CD4-positive, alpha-beta T cell treated with Interferon gamma for 1 hour (primary cell): ENCODE measurements around the gene SBF2.
A peak's percentile ranks its signal among the peaks of the same experiment; 100 is the strongest.

ENCODE experiments used
- DNase-seq: peaks from one replicate; pipeline ENCODE4 v3.0.0-alpha.2; 2020

Gene SBF2

DNA sequence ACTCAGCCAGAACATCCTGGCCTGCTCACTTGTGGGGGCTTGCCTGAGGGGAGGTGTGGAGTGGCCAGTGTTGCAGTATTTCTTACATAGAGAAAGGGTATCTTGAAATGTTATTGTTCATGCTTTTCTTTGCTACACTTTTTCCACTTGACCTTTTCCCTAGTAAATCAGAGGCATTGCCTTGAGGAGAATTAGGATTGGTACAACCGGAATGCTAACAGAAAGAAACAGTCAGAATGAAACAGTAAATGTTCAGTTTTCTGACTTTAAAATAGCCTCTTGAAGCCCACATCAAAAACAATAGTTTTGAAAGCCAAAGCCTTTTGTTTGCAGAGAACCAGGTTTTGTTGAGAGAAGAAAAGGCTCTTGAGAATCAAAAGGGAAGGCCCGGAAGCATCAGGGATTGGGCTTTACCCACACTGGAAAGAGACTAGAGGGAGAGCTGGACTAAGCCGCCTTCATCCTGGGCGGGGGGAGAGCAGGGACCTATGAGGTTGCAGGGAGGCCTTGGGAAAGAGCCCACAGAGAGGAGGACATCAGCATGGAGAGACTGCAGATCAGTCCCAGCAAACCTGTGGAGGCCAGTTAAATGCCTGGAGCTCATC, 23.2 kb upstream of the SBF2 start:
- no peak for DNase-seq

DNA sequence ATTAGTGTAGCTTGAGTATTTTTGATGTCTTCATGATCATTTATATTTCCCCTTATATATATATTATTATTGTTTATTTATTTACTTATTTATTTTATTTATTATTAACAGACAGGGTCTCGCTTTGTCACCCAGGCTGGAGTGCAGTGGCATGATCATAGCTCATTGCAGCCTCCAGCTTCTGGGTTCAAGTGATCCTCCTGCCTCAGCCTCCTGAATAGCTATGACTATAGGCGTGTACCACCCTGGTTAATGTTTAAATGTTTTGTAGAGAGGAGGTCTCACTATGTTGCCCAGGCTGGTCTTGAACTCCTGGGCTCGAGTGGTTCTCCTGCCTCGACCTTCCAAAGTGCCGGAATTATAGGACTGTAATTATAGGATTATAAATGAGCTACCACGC, 21.1 kb upstream of the SBF2 start:
- no peak for DNase-seq

DNA sequence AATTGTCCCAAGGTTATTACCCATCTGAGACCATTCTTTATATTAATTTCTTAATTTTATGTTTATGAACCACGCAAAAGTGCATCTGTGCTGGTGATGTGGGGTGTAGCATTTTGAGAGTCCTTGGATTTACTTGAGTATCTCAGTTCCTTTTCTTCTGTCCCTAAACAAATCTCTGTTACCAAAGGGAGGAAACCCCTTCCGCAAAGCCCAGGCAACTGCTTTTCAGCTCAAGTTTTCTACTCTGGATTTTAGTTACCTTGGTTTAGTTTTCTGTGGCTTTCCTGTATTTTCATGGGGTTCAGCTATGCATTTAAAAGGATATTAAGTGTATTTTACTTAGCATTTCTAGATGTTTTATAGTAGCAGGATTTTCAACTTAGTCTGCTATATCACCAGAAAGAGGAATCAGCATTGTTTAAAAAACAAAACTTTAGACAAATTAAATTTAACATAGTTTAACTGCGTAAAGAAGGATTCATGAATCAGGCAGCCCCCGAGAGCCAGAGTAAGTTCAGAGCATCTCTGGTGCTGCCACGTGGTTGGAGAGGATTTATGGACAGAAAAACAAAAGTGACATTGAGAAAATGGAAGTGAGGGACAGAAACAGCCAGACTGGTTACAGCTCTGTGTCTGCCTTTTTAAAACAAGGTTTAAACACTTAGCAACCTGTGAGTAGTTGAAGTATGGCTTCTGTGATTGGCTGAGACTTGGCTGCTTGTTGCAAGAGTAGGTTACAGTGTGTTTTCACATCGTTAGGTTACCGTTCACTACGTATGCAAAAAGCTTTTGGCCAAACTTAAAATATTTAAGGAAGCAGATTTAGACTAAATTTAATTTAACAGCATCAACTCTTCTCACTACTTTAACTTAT, 20.4 kb upstream of the SBF2 start:
- DNase-seq = peak; percentile 25

DNA sequence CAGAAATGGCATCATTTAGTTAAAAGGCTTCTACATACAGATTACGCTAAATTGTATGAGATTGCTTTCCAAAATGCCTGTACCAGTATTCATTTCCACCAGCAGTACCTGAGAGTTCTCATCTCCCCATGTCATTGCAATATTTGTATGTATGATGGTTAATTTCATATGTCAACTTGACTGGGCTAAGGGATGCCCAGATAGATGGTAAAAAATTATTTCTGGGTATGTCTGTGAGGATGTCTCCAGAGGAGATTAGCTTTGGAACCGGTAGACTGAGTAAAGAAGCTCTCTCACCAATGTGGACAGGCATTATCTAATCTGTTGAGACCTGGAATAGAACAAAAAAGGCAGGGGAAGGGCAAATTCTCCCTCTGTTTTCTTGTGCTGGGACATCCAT, 17.8 kb upstream of the SBF2 start:
- DNase-seq = no peak

DNA sequence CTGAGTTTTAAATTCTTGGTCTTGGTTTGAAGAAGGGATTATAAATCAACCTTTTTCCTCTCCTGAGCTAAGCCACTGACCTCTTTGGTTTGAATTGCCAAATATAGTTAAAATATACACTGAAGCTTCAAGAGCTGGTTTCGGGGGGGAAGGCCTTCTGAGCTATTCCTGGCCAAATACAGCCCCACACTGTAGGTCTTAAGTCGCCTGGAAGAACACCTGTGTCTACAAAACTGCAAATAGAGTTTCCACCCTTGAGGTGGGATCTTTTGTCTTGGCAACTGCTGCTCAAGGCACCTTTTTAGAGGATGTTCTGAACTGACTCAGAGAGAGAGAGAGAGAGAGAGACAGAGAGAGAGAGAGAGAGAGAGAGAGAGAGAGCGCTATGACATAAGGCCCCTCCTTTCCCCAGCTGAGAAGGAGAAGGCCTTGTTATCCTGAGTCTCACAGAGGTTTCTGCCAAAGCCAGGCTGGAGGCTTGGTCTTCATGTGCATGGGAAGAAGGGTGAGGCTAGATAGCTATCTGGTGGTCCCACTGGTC, 16.4 kb upstream of the SBF2 start:
- no peak for DNase-seq

DNA sequence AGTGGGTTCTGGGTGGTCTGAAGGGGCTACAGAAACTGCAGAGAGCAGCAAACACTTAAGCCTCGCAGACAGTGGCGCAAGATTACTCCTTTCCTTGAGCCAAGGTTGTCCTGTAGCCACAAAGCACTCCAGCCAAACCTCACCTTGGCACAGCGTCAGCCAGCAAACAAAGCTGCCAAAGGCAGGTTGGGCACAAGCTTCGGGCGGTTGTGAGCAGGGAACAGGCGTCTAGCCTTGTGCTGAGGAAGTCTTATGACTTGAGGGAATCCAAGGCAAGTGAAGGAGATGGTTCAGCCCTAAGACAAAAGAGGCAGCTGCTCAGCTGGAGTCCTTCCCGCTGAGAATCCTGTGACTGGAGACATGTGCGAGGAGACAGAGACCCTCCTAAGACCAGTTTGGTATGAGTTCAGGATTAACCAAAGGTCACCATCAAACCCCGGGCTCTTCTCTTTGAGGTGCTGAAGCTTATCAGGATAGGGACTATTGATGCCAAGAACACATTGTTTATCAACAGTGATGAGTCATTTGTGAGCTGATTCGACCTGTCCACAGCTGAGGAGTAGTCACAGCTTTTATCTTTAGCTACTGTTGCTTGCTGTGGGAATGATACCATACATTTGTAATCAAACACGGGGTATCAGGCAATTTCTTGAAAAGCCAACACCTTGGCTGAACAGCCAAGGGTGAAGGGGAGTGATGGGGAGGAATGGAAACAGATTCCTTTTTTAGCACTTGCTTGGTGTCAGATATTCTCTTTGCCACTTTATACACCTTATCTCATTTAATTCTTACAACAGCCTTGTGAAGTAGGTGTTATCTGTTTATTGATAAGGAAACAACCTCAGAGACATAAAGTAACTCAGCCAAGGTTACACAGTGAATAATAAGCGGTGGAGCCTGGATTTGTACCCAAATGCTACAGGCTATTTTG, 15.4 kb upstream of the SBF2 start:
- no peak for DNase-seq

DNA sequence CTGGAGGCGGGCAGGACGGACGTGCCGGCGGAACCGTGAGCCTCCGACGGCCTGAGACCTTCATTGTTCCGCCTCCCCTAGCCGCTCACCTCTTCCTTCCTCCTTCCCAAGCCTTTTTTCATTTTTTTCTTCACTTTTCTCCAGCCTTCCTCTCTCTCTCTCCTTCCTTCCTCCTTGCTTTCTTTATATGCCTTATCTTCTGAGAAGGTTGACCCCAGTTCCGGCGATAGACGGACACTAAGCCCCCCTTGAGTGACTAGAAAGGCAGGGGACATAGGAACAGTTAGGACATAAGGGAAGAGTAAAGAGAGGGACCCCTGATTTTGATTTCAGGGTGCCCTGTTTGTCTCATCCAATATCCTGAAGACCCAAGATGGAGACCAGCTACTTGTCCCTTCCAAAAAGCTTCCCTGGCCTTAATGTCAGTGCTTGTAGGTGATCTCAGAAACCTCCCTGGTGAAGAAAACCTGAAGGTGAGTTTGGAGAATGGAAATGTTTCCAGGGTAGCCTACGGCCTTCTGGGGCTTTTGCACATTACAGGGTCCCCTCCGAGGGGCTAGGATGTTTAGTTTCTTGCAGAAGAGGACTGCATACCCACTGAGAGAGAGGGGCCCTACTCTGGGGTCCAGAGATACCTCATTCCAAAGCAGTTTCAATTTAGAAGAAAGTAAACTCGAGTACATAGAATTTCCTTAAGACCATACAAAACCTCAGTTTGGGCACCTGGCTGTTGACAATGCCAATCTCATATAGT, 14.4 kb upstream of the SBF2 start:
- no peak for DNase-seq

DNA sequence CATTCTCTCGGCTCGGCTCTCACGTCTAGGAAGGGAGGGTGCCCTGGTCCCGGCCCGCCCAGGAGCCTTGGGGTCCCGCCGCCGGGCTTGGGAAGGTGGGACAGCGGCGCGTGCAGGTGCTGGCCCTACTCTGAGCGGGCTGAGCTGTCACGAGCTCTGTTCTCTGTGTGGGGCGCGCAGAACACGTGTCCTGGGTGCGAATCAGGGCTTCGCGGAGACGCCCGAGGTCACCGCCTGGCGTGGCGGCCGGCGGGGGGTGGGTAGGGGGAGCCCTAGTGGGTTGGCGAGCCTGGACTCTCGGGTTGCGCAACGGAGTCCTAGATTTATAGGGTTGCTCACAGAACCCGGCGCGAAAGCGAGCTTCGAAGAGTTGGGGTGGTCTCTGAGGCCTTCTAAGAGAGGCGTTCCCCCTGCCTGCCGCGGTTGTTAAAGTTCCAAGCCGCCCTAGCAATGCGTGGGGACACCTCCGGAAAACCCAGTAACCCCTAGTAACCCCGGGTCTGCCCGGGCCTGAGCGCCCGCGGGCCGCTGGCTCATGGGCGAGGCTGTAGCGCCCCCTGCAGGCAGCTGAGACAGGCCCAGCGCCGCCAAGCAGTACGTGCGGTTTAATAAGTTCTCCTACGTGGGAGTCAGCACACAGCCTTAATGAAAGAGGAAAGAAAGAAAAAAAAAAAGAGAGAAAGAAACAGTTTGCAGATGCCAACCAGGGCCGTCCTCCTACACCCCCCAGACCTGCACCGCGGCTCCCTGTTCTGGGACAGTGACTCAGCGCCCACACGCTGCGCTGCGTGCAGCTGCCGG, 13.6 kb upstream of the SBF2 start:
- peak; percentile 82 for DNase-seq

DNA sequence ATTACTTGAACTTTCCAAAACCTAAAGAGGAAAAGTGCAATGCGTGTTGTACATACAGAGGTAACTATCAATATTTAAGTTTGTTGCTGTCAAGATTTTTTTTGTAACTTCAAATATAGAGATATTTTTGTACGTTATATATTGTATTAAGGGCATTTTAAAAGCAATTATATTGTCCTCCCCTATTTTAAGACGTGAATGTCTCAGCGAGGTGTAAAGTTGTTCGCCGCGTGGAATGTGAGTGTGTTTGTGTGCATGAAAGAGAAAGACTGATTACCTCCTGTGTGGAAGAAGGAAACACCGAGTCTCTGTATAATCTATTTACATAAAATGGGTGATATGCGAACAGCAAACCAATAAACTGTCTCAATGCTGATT, 13.0 kb upstream of the SBF2 start:
- no peak for DNase-seq

DNA sequence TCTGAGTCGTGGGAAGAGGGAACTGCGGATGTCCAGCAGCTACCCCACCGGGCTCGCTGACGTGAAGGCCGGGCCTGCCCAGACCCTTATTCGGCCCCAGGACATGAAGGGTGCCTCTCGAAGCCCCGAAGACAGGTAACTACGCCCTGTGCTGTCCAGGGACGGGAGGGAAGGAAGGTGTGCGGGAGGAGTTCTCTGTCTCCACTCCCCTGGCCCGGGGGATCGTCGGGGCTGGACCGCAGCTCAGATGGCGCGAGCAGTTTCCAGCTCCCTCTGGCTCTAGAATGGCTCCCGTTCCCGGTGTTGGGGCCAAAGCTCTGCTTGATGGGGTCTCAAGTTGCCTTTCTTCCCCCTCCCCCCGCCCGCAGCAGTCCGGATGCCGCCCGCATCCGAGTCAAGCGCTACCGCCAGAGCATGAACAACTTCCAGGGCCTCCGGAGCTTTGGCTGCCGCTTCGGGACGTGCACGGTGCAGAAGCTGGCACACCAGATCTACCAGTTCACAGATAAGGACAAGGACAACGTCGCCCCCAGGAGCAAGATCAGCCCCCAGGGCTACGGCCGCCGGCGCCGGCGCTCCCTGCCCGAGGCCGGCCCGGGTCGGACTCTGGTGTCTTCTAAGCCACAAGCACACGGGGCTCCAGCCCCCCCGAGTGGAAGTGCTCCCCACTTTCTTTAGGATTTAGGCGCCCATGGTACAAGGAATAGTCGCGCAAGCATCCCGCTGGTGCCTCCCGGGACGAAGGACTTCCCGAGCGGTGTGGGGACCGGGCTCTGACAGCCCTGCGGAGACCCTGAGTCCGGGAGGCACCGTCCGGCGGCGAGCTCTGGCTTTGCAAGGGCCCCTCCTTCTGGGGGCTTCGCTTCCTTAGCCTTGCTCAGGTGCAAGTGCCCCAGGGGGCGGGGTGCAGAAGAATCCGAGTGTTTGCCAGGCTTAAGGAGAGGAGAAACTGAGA, 12.2 kb upstream of the SBF2 start:
- no peak for DNase-seq

DNA sequence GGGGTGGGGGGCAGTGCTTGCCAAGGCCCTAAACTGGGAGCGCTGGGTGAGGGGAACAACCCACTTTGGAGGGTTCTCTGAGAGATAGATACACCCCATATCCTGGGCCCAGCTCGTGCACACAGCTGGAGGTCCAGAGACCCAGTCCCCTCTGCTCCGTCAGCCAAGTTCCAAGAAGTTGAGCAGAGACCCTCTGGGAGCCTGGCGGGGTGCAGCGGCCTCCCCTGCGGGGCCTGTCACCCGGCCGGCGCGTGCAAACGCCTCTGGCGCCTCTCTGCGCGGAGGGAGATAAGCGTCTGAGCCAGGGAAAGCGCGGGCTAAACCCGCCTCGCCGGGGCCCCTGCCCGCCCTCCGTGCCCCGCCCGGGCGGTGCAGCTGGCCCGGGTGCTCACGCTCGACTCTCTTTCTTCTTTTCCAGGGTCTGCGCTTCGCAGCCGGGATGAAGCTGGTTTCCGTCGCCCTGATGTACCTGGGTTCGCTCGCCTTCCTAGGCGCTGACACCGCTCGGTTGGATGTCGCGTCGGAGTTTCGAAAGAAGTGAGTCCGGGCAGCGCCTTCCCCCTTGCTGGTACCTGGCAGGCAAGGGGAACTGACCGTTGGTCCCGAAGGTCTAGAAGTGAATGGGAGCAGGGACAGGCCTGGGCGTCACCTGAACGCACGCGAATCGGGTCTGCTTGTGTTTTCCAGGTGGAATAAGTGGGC, 11.4 kb upstream of the SBF2 start:
- no peak for DNase-seq

DNA sequence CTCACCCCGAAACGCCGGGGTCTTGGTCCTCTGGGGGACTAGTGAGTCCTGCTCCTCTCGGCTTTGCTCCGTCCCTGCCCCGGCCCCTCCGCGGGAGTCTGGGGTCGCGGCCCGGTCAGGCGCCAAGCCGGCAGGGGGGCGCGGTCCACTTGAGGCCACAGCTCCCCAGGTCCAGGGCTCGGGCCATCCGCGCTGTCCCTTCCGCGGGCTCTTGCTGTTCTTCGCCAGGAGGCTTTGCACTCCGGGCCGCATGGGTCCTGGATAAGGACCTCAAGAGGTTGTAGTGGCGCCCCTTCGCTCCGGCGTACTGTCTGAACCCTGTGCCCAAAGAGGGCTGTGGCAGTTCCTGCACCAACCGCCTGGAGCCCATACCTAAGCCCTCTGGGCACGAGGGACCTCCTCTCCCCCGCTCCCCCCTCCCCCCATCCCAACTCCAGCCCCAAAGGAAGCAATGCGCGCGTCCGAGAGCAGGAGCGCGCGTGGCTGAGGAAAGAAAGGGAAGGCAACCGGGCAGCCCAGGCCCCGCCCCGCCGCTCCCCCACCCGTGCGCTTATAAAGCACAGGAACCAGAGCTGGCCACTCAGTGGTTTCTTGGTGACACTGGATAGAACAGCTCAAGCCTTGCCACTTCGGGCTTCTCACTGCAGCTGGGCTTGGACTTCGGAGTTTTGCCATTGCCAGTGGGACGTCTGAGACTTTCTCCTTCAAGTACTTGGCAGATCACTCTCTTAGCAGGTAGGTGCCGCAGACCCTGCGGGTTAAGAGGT, 10.7 kb upstream of the SBF2 start, which contains the start of gene ADM:
TSS of gene ADM (plus strand) at position 579 of the 767 bp plus-strand sequence. CDS start 628 bp downstream, outside the sequence.
- DNase-seq = peak; percentile 67

DNA sequence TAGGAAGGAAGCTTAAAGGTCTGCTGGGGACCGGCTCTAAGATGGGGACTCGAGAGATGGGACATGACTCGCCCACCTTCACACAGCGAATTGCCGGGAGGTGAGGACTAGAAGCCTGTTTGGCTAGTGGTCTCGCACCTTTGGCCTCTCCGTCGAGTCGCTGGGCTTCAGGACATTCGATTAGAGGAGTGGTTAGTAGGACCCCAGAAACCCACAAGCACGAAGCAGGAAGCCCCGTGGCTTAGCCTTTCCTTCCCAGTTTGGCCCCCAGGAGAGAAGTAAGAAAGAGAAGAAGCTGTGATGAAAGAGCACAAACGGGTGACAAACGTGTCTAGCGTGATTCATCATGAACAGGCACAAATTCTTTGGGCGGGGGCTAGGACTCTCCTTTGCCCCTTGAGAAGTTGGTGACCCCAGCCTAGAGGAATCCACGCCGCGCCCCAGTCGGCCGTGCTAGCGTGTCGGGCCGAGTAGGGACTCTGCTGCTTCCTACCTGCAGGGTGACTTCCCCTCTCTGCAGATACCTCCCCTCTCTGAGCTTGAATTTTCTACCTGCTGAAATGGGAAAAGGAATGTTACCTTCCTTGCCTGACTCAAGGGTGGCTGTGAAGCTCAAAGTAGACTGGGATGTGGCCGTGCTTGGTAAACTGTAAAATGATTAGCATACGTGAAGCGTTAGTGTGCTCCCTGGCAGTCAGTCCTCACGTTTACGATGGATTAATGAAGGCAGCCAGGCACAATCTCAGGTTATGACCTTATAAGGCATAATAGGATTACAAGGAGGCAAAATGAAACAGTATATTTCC, 9.7 kb upstream of the SBF2 start:
- peak; percentile 46 for DNase-seq

DNA sequence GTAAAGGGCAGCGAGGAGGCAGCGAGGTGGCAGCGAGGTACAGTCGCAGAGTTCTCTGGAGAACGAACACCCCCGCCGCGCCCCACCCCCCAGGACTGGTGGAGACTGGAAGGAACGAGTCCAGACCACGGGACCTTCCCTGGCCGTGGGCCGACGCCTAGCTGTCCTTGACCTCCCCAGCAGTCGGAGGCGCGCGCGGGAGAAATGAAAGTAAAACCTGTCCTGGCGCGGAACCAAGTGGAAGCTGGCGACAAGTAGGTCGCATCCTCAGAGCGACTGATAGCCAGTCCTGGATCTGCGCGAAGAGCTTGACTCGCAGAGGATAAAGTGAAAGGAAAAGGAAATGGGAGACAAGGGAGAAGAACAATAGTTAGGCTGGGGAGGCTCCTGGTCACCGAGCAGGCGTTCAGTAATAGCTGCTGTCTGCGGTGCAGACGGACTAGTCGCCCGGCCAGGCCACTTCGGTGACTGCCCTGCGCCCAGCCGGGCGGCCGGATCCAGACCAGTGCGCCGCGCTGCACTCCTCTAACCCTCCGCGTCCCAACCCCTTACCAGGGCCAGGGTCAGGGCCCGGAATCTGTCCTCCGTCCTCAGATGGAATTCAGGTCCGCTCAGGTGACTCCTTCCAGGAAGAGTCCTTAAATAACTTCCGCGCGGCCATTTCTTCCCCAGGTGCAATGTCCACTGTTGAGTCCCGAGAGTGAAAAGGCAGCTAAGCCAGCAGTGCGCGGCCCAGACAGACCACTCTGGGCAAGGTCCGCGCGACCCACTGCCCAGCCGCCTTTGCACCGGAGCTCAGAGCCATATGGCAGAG, 8.9 kb upstream of the SBF2 start:
- peak; percentile 73 for DNase-seq

DNA sequence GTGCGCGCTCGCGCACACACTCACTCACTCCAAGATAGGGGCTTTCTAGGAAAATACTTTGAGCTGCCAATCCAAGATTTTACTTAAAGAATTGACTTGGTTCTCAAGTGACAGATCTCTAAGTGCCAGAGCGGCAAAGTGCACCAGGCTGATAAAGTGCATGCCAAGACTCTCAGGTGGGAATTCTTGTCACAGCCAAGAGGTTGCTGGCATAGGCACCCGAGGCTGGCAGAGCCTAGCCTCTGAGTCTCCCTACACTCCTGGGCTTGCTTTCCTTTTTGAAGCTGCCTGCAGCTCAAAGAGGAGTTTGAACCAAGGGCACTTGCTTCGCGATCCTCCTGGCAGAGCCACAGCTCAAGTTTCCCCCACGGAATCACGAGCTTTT, 8.3 kb upstream of the SBF2 start:
- no peak for DNase-seq

DNA sequence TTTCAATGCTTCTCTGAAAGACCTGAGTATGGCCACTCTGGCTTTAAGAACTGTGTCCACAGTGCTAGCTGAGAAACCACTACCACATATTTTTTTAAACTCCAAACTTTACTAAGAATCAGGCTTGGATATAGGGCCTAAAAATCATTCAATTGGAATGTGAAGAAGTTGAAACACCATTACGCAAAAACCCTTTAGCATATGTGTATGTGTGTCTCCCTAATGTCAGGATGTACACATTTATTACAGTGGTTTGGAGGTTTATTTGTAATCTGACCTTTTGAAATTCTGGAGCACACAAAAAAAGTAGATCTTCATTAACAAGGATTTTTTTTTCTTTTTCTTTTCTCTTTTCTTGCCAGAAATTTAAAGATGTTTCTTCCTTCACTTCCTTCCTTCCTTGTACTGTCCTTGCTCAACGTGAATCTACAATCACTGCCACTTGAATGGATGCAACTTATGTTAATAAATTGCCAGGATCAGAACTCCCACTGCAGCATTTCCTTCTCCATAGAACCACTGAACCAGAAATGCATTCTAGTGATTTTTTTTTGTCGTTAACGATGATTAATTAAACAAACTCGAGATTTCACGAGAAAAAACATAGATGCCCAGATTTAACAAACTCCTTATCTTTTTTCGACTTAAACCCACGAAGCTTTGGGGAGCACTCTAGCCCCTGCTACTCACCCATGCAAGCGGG, 7.8 kb upstream of the SBF2 start:
- DNase-seq = no peak
